NCI-H146 treated with DMSO at 0.1 percent for 48 hours (cell line): ENCODE data around the gene HDHD5.
"Not testable (repeated sequence)": the region's sequence is repeated elsewhere in the genome, so short reads cannot be mapped to it uniquely, and the experiment has no call there.

Source experiments
- DNase-seq: peaks from one replicate; lab custom pipeline; 2025; ENCODE audit not compliant: unreplicated experiment; lab: John Stamatoyannopoulos, UW

Gene HDHD5

DNA sequence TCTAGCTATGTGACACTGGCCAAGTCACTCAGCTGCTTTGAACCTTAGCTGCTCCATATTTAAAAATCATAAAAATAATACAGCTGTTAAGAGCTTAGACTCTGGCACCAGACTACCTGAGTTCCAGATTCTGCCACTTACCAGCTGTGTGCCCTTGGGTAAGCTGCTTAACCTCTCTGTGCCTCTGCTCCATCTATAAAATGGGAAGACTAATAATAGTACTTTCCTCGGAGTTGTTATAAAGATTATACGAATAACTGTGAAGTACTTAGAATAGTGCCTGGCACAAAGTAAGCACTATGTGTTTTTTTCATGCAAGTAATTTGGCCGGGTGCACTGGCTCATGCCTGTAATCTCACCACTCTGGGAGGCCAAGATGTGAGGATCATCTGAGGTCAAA, 1.4 kb downstream of the HDHD5 start:
- DNase-seq: no peak

DNA sequence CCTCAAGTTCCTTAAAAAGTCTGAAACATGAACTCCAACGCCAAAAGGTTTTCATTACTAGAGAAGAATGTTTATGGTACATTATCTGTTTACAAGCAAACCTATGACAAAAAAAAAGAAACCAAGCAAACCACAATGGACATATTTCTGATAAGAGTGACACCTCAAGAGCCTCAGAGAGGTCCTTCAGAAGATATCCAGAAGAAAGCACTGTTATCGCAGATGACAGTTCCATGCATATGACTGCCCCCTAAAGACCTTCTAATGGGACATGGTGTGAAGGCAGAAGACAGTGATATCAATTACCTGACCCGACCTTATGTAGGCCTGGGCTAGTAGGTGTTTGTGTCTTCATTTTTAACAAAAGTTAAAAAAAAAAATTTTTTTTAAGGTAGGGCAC, 3.1 kb downstream of the HDHD5 start:
- DNase-seq: no peak

DNA sequence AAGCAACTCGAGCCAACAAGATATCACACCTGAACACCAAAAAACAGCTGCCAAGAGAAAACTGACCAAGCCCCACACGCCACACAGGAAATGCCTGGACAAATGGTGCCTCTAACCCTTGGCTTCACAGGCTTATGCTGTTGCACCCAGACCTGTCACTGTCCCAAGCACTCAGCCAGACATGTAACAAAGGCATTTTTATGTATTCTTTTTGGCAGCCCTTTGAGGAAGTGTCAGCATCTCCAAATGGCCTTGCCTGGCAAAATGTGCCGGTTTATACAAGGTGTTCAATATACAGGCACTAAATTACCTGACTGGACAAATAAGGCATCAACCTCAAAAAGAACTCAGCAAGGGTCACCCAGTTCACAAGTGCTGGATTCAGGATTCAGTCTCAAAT, 6.1 kb downstream of the HDHD5 start:
- DNase-seq: no peak

DNA sequence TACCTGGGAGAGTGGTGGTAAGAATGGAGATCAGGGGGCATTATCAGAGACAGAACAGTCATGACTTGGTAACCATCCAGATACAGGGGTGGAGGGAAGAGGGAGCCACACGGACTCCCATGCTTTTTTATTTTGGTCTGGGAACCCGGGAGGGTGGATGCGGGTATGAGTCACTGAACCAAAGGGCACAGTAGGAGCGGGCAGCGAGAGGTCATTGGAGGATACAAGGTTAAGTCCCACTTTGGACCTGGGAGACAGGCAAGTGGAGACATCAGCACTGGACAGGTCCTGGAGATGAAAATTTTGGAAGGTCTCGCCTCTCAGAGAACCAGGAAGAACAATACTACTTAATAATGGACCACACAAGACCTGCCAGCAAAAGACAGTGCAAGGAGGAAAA, 6.7 kb downstream of the HDHD5 start:
- no peak for DNase-seq

DNA sequence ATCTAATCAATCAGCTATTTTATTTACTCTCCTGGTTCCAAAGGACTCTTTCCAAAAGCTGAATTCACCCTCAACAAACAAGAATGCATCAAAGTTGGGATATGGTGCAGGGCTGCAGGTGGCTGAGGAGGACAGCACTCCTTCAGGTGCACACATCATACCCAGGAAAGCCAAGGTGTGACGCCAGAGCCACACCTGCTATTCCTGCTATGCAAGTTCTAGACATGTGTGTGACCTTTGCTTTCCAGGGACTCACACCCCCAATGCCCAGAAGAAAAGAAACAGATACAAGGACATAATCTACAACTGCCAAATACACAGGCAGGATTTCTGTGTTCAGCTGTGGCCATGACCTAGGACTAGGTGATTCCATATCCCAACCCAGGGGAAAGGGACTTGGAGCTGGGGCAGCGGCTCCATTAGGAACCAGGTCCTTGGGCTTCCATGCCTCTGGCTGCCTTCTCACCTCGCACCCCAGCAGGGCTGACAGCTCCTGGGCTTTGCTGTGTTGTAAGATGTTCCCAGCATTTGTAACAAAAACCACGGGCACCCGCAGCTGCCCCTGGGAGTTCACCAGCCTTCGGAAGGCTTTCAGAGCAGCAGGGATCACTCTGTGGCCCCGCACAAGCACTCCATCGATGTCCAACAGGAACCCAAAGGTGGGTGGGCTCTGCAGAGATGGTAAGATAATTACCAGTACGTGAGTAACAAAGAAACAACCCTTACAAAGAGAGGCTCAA, 9.8 kb downstream of the HDHD5 start:
- DNase-seq: no peak

DNA sequence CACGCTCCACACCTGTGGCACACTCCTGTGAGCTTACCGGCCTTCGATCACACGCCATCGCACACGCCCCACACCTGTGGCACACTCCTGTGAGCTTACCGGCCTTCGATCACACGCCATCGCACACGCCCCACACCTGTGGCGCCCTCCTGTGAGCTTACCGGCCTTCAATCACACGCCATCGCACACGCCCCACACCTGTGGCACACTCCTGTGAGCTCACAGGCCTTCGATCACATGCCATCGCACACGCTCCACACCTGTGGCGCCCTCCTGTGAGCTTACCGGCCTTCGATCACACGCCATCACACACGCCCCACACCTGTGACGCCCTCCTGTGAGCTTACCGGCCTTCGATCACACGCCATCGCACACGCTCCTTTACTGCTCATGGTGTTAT, 11.6 kb downstream of the HDHD5 start:
- DNase-seq: not testable (repeated sequence)

DNA sequence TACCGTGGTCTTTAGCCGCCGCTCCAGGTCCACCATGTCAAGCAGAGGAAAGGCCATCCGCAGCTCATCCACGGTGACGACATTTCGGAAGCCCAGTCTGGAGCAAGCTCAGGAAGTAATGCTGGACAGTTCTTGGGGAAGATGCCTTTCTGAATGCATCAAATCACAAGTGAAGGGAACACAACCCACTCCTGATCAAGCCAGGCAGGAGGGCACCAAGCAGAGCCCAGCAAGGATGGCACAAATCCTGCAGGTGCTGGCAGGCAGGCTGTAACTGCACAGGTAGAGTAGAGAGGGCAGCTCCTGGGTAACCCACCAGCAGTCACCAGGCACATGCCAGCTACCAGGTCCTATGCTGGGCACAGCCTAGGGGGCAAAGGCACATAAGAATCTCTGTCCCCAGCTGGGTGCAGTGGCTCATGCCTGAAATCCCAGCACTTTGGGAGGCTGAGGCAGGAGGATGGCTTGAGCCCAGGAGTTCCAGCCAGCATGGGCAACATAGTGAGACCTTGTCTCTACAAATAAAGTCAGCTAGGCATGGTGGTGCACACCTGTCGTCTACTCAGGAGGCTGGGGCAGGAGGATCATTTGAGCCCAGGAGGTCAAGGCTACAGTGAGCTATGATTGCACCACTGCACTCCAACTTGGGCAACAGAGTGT, 13.9 kb downstream of the HDHD5 start:
- no peak for DNase-seq

DNA sequence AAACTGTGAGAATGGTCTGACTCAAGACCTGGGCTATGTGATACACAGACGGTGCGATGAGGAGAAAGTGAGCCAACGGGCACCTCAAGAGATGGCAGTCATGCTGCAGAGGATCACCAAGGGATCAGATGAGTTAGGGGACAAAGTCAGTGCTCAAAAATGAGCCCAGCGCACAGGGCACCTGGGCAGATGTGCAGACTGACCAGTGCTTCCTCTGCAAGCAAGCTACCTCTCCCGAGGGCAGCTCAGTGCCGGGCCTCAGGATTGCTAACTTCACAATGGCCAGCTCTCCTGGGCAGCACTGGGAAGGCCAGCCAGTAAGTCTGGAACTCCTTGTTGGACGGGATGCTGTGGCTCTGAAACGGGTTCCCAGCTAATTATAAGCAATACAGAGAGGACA, 15.3 kb downstream of the HDHD5 start:
- no peak for DNase-seq

DNA sequence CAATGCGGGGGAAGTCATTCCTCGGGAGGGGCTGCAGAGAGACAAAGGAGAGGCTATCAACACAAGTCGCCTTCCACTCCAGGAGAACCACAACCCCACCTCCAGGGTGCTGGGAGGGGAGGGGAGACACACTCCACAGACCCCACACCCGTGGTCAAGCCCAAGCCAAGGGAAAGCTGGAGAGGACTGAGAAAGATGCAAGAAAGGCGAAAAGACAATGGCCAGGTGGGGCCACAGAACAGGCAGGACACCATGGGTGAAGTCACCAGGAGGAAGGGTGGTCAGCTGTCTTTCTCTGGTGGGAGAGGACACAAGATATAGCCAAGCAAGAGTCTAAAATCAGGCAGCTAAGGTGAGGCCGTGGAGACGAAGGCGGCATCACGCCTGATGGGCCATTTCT, 16.0 kb downstream of the HDHD5 start:
- no peak for DNase-seq

DNA sequence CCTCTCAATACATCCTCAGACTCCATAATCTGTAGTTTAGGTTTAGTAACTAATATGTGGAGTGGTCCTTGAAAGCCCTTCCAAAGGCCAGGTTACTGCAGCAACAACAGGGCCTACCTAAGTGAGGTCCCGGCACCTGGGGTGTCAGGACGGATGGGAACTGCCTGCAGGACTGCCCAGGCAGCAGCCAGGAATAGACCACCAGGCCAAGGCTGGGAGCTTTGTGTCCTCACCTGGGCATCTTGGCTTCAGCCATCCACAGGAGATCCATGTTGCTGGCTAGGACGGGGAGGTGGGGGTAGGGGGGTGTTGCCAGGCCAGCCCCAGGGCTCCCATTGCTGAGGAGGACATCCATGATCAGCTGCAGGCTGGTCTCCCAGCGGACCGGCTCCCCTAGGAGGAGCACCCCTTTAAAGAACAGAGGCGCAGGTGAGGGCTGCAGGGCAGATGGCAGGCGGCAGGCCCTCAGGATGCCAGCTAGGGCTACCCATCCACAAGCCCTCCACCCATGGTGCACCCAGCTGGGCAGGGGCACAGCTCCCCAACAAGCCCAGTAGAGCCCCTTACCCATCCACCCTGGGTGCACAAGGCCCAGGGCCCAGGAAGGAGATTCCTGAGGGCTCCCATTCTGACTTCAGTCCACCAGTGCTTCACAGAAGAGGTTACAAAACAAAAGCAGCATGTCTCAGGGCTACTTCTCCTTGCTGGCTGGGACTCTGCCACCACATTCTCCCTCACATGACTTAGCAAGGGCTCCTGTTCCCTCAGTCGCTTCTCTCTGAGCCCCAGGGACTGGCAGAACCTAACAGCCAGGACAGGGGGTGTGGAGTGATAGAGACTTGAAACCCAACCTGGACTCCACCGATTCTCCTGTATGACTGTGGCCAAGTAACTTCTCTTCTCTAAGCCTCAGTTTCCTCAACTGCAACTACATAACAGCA, 18.0 kb downstream of the HDHD5 start:
- DNase-seq: no peak

DNA sequence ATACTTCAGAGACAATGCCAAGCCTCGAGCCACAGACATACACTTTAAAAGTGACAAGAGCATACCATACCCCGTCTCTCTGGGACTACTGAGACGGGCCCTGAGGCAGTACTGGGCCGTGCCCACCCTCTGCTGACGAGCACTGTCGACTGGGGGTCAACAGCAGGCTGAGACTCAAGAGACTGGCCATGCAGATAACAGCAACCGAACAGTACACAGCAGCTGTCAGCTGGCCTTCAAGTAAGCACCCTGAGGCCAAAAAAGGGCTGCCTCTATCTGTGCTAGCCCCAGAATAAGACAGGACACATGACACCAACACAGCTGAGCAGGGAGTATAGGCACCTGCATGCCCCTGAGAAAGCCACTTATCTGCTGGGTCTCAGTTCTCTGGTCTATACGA, 19.1 kb downstream of the HDHD5 start:
- no peak for DNase-seq

DNA sequence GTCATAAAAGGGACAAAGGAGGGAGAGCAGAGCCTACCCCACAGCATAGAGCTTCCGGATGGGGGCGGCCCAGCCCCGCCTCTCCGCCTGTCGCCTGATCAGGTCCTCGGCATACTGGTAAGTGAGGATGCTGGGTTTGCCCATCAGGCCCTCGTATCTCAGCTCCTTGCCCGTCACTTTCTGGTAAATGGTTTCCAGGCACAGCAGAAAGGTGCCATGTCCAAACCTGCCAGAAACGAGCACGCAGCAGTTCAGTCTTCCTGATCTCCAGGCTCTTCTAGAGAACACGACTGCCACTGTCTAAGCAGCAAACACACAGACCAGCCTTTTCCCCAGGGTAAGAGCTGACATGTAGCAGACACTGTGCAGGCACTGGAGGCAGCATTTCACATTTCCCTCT, 20.6 kb downstream of the HDHD5 start:
- no peak for DNase-seq

DNA sequence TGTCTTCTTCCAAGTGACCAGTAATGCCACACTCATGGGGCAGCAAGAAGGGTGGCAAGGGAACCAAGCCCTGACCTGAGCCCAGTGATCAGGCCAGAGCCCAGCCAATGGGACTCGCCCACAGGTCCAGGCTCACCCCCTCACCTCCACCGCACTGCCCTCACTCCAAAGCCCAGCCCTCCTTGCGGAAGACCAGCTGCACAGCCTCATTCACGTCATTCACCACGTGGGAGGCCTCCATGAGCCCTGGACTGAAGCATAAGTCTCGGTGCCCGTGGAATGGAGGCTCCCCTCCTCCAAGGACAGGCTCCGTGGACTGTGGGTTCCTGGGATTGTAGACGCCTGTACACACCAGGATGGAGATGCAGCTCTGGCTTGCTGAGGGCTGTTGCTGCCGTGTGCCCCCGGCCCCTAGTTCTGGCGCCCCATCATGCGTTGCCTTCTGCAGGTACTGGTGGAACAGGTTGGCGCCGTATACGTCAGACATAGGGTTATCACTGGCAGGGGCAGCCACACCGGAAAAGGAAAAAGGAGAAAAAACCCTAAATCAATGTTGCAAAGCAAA, 21.1 kb downstream of the HDHD5 start:
- DNase-seq: no peak

DNA sequence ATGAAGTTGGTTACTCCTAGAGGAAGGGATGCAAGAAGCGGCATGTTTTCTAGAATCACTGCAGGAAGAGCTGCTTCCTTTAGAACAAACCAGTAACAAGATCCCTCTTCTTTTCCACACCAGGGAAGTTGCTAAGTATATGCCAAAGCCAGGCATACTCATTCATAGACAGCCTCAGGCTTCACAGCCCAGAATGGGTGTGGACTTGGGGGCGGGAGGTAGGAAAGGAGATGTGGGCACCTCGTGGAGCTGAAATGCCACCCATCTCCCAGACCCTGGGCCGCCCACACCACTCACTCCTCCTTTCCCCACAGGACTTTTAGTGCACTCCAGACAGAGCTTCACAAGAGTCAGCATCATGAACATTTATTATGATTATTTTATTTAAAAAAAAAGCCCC, 21.9 kb downstream of the HDHD5 start:
- no peak for DNase-seq

DNA sequence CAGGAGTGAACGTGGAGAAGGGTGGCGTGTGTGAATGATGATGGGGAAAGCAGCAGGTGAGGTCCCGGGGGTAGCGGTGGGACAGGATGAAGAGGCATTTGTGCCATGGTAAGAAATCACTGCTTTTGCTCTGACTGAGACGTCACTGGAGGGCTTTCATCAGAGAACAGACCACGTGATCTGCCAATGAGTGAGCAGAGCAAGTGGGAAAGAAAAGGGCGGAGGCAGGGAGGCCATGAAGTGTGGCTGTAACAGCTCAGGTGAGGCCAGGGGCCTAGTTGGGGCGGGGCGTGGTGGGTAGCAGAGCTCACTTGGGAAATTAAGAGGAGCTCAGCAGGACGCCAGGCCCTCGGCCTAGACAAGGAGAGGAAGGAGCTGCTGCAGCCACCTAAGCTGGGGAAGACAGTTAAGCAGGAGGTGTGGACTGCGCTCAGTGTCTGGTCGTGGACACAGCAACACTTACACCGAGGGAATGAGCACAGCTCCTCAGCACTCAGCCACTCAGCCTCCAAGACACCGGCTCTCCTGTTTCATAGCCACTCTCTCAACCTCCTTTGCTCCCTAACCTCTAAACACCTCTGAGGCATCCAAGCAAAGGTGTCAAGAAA, 23.8 kb downstream of the HDHD5 start:
- no peak for DNase-seq

DNA sequence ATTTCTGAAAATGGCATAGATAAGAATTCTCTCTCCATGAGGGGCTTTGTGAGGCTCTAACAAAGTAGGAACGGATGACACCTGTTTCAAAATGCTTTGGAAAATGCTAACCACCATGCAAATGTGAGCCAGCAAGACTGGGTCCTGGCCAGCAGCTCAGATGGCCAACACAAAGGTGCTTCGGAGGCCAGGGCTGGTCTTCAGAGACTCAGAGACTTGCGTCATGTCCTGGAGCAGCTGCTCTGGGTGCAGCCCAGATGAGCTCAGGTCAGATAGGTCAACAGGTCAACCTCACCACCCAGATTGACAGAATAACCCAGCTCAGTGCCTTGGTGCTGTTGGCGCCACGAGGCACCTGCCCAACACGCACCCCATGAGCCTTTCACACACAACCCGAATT, 25.9 kb downstream of the HDHD5 start:
- no peak for DNase-seq

DNA sequence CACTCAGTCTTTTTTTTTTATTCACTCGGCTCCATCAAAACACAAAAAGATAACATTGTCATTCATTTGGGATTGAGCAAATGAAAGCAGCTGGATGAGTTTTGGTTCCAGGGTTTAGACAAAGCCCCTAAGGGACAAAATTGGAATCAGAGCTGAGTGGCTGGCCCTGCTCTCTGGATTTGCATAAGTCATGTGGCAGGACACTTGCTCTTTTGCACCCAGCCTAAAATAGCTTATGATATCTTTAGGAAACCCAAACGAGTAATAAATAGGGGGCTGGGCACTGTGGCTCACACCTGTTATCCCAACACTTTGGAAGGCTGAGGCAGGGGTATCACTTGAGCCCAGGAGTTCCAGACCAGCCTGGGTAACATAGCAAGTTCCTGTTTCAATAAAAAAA, 27.0 kb downstream of the HDHD5 start:
- DNase-seq: peak; percentile 53

DNA sequence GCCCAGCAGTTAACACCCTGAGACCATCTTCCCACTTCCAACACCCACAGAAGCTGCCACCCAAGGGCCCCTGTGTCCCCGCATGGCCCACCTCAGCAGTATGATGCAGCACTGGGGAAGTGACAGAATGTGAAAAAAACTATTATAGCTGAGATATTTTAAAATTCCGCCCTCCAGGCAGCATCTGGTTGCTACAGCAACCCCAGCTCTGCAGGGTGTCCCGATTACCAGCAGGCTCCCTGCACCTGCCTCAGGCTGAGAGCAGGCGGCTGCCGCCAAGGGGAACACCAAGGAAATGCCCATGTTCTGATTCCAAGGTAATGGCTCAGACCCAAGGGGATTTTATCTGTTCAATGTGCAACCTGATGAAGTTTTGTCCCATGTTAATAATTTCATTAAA, 27.4 kb downstream of the HDHD5 start:
- peak; percentile 53 for DNase-seq

DNA sequence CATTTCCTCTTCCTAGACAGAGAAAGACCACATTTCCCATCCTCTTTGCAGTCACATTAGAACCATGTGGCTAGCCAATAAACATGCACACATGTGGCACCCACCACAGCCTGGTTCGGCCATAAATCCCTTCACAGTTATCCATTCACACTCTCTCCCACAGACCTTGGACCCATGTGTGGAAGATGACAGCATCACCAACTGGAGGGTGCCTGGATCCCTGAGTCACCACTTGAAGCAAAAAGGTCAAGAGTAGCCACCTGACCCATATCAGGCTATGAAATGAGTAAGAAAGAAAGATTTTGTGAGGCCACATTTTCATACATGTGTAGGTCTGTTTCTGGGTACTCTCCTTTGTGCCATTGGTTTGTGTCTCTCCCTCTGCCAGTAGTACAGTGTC, 28.9 kb downstream of the HDHD5 start:
- DNase-seq: no peak

DNA sequence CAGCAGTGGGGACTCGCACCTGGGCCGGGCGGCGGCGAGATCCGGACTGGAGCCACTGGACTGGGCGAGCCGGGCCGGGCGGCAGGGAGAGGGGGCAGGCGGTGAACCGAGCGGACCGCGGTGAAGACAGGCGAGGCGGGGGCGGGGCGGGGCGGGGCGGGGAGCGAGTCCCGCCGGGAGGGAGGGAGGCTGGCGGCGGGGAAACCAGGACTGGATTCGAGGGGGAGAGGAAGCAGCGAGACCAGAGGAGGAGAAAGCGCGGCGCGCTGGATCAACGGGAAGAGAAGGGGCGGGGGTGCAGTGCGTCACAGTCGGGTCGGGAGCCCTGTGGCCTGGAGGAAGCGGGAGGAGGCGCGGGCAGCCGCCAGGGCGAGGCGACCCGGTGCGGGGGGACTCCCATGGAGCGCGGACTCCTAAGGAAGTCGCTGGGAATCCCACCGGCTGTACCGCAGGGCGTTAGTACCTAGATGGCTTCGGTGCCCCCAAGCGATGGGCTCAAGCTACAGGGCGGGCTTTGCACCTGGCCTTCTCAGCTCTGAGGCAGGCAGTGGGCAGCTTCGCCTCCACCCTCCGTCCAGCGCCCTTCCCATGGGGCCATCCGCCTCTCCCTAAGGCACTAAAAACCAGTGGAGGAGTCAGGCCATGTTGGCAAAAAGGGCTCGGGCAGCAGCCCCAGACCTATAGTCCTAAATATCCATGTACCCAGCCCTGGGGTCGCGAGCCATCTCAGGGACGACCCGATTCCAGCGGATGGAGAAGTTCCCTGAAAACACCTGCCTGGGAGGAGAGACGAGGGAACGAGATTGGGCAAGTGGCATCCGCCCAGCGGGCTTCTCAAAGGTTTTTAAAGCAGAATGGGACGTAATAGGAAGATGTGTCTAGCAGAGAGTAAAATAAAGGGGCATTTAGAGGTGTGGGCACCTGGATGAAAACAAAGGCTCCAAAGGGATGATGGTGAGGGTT, 37.6 kb downstream of the HDHD5 start, which contains the start of gene TMEM121B:
TMEM121B (minus strand) TSS at position 128 of the 963 bp plus-strand sequence. CDS start 233 bp downstream, outside the sequence.
- peak; percentile 74 for DNase-seq
